ENCODE results near the gene PKP2.

Gene PKP2

DNA sequence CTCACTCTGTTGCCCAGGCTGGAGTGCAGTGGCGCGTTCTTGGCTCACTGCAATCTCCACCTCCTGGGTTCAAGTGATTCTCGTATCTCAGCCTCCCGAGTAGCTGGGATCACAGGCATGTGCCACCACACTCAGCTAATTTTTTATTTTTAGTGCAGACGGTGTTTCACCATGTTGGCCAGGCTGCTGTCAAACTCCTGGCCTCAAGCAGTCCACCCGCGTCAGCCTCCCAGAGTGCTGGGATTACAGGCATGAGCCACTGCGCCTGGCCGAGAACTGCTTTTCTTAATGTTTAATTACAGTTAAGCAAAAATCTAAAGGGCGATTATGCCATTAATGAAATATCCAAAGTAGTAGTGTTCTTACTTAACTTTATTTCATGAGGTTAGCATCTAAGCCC, 154.4 kb downstream of the PKP2 start:
- no peak for DNase-seq

All from NCI-H2107 (cell line).